ENCODE results near the gene ARAF.

DNA sequence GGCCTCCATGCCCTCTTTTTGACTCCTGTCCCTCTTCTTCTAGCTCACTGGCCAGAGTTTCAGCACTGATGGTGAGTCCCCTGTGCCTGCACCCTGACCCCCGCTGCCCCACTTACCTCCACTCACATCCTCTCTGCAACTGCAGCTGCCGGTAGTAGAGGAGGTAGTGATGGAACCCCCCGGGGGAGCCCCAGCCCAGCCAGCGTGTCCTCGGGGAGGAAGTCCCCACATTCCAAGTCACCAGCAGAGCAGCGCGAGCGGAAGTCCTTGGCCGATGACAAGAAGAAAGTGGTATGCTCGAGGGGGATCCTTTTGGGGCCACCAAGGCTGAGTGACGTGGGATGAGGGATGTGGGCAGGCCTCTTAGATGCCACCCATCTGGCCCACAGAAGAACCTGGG, 5.8 kb downstream of the ARAF start:
- no peak for TF ChIP-seq POLR2A (IDR thresholded peaks at IDR 0.05)
- TF ChIP-seq, protein P1, sequence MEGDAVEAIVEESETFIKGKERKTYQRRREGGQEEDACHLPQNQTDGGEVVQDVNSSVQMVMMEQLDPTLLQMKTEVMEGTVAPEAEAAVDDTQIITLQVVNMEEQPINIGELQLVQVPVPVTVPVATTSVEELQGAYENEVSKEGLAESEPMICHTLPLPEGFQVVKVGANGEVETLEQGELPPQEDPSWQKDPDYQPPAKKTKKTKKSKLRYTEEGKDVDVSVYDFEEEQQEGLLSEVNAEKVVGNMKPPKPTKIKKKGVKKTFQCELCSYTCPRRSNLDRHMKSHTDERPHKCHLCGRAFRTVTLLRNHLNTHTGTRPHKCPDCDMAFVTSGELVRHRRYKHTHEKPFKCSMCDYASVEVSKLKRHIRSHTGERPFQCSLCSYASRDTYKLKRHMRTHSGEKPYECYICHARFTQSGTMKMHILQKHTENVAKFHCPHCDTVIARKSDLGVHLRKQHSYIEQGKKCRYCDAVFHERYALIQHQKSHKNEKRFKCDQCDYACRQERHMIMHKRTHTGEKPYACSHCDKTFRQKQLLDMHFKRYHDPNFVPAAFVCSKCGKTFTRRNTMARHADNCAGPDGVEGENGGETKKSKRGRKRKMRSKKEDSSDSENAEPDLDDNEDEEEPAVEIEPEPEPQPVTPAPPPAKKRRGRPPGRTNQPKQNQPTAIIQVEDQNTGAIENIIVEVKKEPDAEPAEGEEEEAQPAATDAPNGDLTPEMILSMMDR (IDR thresholded peaks at IDR 0.05): no peak
